ENCODE results near the gene PLEKHS1.

Gene PLEKHS1

GRCh38 chr10:113742466-113742865 lies 9.0 kb upstream of the PLEKHS1 start:
- Histone ChIP-seq H3K9ac (ENCODE audit: low read length) (no peak overlapping the region), H3K4me2 (ENCODE audit: low read length) (no peak overlapping the region), H3K4me1 (ENCODE audit: insufficient read depth, low read length, severe bottlenecking) (no peaks in the 10 kb centered on the region), H4K20me1 (ENCODE audit: insufficient read depth, low read length) (no peaks in the 10 kb centered on the region), H3K9me3 (ENCODE audit: low read length) (no peaks in the 10 kb centered on the region), H3K27ac (ENCODE audit: low read depth, low read length, poor library complexity, severe bottlenecking) (no peak overlapping the region), H3F3A (ENCODE audit: insufficient read depth, low read length) (no peaks in the 10 kb centered on the region), H2AFZ (ENCODE audit: low read length) (no peak overlapping the region), H3K4me3 (ENCODE audit: low read depth, low read length, poor library complexity, severe bottlenecking) (no peak overlapping the region), H3K79me2 (ENCODE audit: insufficient read depth, low read length) (no peaks in the 10 kb centered on the region), H3K27me3 (ENCODE audit: insufficient read depth, low read length) (no peaks in the 10 kb centered on the region), H3K9me2 (ENCODE audit: low read depth, low read length) (no peaks in the 10 kb centered on the region), H3K36me3 (ENCODE audit: insufficient read depth, low read length) (no peaks in the 10 kb centered on the region)
- TF ChIP-seq CTCF (IDR thresholded peaks at IDR 0.05; ENCODE audit: low read length), result no peak
- TF ChIP-seq EZH2 (IDR thresholded peaks at IDR 0.05; ENCODE audit: borderline replicate concordance, low read length), result no peak

- Histone ChIP-seq H3K4me2 (ENCODE audit: low read length) (no peak overlapping the region), H3K27ac (ENCODE audit: low read depth, low read length, poor library complexity, severe bottlenecking) (no peak overlapping the region), H3K36me3 (ENCODE audit: insufficient read depth, low read length) (no peaks in the 10 kb centered on the region), H4K20me1 (ENCODE audit: insufficient read depth, low read length) (no peaks in the 10 kb centered on the region), H3K9ac (ENCODE audit: low read length) (no peak overlapping the region), H3K9me3 (ENCODE audit: low read length) (no peaks in the 10 kb centered on the region), H2AFZ (ENCODE audit: low read length) (no peak overlapping the region), H3K27me3 (ENCODE audit: insufficient read depth, low read length) (no peaks in the 10 kb centered on the region), H3K79me2 (ENCODE audit: insufficient read depth, low read length) (no peaks in the 10 kb centered on the region), H3K4me1 (ENCODE audit: insufficient read depth, low read length, severe bottlenecking) (no peaks in the 10 kb centered on the region), H3K9me2 (ENCODE audit: low read depth, low read length) (no peaks in the 10 kb centered on the region), H3F3A (ENCODE audit: insufficient read depth, low read length) (no peaks in the 10 kb centered on the region), H3K4me3 (ENCODE audit: low read depth, low read length, poor library complexity, severe bottlenecking) (no peak overlapping the region)
- TF ChIP-seq CTCF (IDR thresholded peaks at IDR 0.05; ENCODE audit: low read length) (no peak), EZH2 (IDR thresholded peaks at IDR 0.05; ENCODE audit: borderline replicate concordance, low read length) (no peak)
Observed at GRCh38 chr10:113743594-113743993, 7.9 kb upstream of the PLEKHS1 start.

- H2AFZ ChIP-seq (ENCODE audit: low read length), result no peak overlapping the region
- no peaks in the 10 kb centered on the region for H3K36me3 ChIP-seq (ENCODE audit: insufficient read depth, low read length)
- H3K9me2 ChIP-seq (ENCODE audit: low read depth, low read length), result no peaks in the 10 kb centered on the region
- H3K4me3 ChIP-seq (ENCODE audit: low read depth, low read length, poor library complexity, severe bottlenecking), result no peak overlapping the region
- no peaks in the 10 kb centered on the region for H3F3A ChIP-seq (ENCODE audit: insufficient read depth, low read length)
- H3K9me3 ChIP-seq (ENCODE audit: low read length), result no peaks in the 10 kb centered on the region
- no peak overlapping the region for H3K27ac ChIP-seq (ENCODE audit: low read depth, low read length, poor library complexity, severe bottlenecking)
- H3K79me2 ChIP-seq (ENCODE audit: insufficient read depth, low read length), result no peaks in the 10 kb centered on the region
- H3K27me3 ChIP-seq (ENCODE audit: insufficient read depth, low read length), result no peaks in the 10 kb centered on the region
- no peak overlapping the region for H3K4me2 ChIP-seq (ENCODE audit: low read length)
- no peaks in the 10 kb centered on the region for H3K4me1 ChIP-seq (ENCODE audit: insufficient read depth, low read length, severe bottlenecking)
- H3K9ac ChIP-seq (ENCODE audit: low read length), result no peak overlapping the region
- H4K20me1 ChIP-seq (ENCODE audit: insufficient read depth, low read length), result no peaks in the 10 kb centered on the region
- no peak for TF ChIP-seq CTCF (IDR thresholded peaks at IDR 0.05; ENCODE audit: low read length)
- no peak for TF ChIP-seq EZH2 (IDR thresholded peaks at IDR 0.05; ENCODE audit: borderline replicate concordance, low read length)
Observed at GRCh38 chr10:113745374-113745773, 6.1 kb upstream of the PLEKHS1 start.
